ENCODE measurements around the gene PLEKHN1. TPM values are rescaled to one million over a fixed set of nuclear protein-coding genes. Genes with fewer than 3 reads are reported as not detected.

Gene PLEKHN1
- total RNA-seq, 2 donors from 2014 or later, result not detected

DNA sequence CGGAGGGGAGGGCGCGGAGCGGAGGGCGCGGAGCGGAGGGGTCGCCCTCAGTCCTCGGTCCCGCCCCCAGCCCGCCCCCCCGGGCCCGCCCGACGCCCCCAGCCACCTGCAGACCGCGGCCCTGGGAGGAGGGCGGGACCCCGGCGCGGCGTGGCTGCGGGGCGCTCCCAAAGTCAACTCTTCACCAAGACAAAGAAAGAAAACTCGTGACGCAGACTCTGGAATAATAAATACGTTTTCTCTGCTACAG, 32.4 kb downstream of the PLEKHN1 start:
- H3K27me3 ChIP-seq, result peaks cover 3 to 24% of the 10 kb centered on the region in 2 donors
- no peak overlapping the region for H3K4me3 ChIP-seq
- TF ChIP-seq POLR2A (IDR thresholded peaks at IDR 0.05), result no peak
- no peak for TF ChIP-seq CTCF (IDR thresholded peaks at IDR 0.05)
- H3K4me1 ChIP-seq, result peaks cover 40% of the 10 kb centered on the region
- DNase-seq (peak in 1 of 4 donors; percentile 27), ATAC-seq (no peak)
- H3K27ac ChIP-seq, result peak overlapping the region in 3 of 4 donors; percentile 93 to 96 (median 94)
- H3K36me3 ChIP-seq (replicated peaks in 1 of 2; ENCODE audit: insufficient read depth in 1 of 2, low read depth in 2 of 2), result no peaks in the 10 kb centered on the region
- intact Hi-C loops (cut with DNase I), result no loop called here
- H3K9me3 ChIP-seq, result no peaks in the 10 kb centered on the region
- 1% methylated on average over 12 to 23 of the region's 27 CpGs for WGBS, 2 donors

GRCh38 chr1:998995-999724, 32.9 kb downstream of the PLEKHN1 start:
- H3K9me3 ChIP-seq, result no peaks in the 10 kb centered on the region
- peak overlapping the region; percentile 93 to 96 (median 94) for H3K27ac ChIP-seq
- peak in 1 of 4 donors; percentile 29 for DNase-seq
- no peak for ATAC-seq
- intact Hi-C loops (cut with DNase I), result no loop called here
- 1 to 2% methylated on average over 9 to 46 of the region's 86 CpGs for WGBS, 2 donors
- TF ChIP-seq POLR2A (IDR thresholded peaks at IDR 0.05) (no peak), CTCF (IDR thresholded peaks at IDR 0.05) (no peak)
- no peaks in the 10 kb centered on the region for H3K36me3 ChIP-seq (replicated peaks in 1 of 2; ENCODE audit: insufficient read depth in 1 of 2, low read depth in 2 of 2)
- peaks cover 3 to 24% of the 10 kb centered on the region in 2 donors for H3K27me3 ChIP-seq
- no peak overlapping the region for H3K4me3 ChIP-seq
- H3K4me1 ChIP-seq, result peaks cover 41% of the 10 kb centered on the region

DNA sequence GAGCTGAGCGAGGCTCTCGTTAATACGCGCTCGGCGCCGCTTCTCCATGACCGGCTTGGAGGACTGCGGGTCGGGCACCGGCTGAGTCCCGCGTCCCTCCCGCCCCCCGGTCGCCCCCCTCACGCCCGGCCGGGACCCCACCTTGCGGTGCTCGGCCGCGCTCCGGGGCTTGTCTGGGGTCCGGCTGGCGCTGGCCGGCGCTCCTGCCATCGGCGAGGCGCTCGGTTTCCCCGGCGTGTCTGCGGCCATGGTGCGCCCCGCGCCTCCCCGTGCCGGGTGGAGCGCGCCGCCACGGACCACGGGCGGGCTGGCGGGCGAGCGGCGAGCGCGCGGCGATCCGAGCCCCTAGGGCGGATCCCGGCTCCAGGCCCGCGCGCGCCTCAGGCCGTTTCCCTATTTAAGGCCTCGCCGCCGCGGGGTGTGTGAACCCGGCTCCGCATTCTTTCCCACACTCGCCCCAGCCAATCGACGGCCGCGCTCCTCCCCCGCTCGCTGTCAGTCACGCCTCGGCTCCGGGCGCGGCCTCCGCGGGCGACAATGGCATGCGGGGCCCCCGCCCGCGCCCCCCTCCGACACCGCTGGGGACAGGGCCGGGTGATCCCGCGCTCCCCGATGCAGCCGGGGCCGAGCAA, 33.6 kb downstream of the PLEKHN1 start, which contains the start of gene HES4:
Gene HES4 (minus strand): TSS at position 373 of the 632 bp plus-strand sequence. CDS start 124 bp downstream, at position 249.
- Histone ChIP-seq H3K36me3 (replicated peaks in 1 of 2; ENCODE audit: insufficient read depth in 1 of 2, low read depth in 2 of 2) (no peaks in the 10 kb centered on the region), H3K9me3 (no peaks in the 10 kb centered on the region), H3K4me3 (peak within 1 kb of the TSS; percentile 3 to 5), H3K4me1 (peaks cover 48% of the 10 kb centered on the region), H3K27ac (peak within 1 kb of the TSS; percentile 93 to 96 (median 94)), H3K27me3 (peaks cover 3 to 24% of the 10 kb centered on the region in 2 donors)
- DNase-seq (peak; percentile 83 to 91 (median 89)), ATAC-seq (peak; percentile 81)
- intact Hi-C loops (cut with DNase I), result no loop called here
- WGBS, 2 donors, result 0% methylated on average over 69 of the region's 95 CpGs; no CpG with 5 or more reads in 1 of the 2 donors
- TF ChIP-seq POLR2A (IDR thresholded peaks at IDR 0.05) (peak; percentile 63 to 83 (median 65)), CTCF (IDR thresholded peaks at IDR 0.05) (no peak)

DNA sequence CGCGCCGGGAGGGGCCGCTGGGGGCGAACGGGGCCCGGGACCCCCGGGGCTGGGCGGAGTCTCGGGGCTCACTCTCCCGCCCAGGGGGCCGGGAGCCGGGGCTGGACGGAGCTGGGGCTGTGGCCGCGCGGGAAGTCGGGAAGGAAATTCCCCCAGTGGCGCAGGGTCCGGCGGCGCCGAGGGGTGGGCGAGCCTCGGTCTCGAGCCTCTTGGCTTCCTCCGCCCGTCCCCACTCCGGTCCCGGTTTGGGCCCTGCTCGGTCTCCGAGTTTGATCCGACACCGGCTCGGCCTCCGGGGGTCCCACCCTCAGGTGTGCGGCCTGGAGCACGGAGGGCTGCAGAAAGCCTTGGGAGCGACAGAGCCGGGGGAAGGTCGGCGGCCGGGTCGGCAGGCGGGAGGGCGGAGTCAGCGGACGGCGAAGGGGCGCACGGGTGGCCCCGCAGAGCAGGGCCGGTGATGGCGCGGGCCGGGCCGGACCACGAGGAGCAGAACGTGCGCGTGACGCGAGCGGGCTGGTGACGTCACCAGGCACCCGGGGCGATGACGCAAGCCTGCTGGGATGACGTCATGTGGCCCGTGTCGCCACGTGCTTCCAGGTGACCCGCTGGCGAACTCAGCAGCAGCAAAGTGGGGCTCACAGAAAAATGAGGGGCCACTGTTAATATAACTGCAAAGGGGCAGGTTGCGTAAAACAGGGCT, 34.2 kb downstream of the PLEKHN1 start:
- TF ChIP-seq POLR2A (IDR thresholded peaks at IDR 0.05) (peak; percentile 28 to 76 (median 73)), CTCF (IDR thresholded peaks at IDR 0.05) (peak in 3 of 7 experiments; percentile 20 to 33 (median 24))
- ATAC-seq (peak; percentile 39), DNase-seq (peak; percentile 78 to 87 (median 82))
- Histone ChIP-seq H3K27me3 (peaks cover 3 to 24% of the 10 kb centered on the region in 2 donors), H3K9me3 (no peaks in the 10 kb centered on the region), H3K36me3 (replicated peaks in 1 of 2; ENCODE audit: insufficient read depth in 1 of 2, low read depth in 2 of 2) (no peaks in the 10 kb centered on the region), H3K4me3 (peak overlapping the region; percentile 3 to 5), H3K27ac (peak overlapping the region; percentile 93 to 96 (median 94)), H3K4me1 (peaks cover 55% of the 10 kb centered on the region)
- 1% methylated on average over 71 of the region's 75 CpGs; no CpG with 5 or more reads in 1 of the 2 donors for WGBS, 2 donors
- intact Hi-C loops (cut with DNase I), result no loop called here
